Skeletal muscle satellite cell (primary cell): ENCODE data around the gene ZNF775.

ENCODE experiments used
- H3K27me3 ChIP-seq: 2 replicates; pipeline ENCODE4 v1.7.0; 2013; ENCODE audit warnings: low read length; ENCODE audit not compliant: control insufficient read depth, insufficient read depth
- H3K36me3 ChIP-seq: 2 replicates; pipeline ENCODE4 v1.7.0; 2013; ENCODE audit warnings: mild to moderate bottlenecking, control low read depth, low read length; ENCODE audit not compliant: insufficient read depth
- H3K4me1 ChIP-seq: 2 replicates; pipeline ENCODE4 v1.7.0; 2013; ENCODE audit warnings: low read length; ENCODE audit not compliant: control insufficient read depth, insufficient read depth
- H3K4me2 ChIP-seq: 2 replicates; pipeline ENCODE4 v1.7.0; 2013; ENCODE audit warnings: mild to moderate bottlenecking, low read length
- H3K4me3 ChIP-seq: 2 replicates; pipeline ENCODE4 v1.7.0; 2013; ENCODE audit warnings: low read length
- H3K9ac ChIP-seq: 2 replicates; pipeline ENCODE4 v1.7.0; 2013; ENCODE audit warnings: mild to moderate bottlenecking, low read depth, low read length, moderate library complexity
- H3K9me3 ChIP-seq: replicated peaks from 2 replicates; pipeline ENCODE4 v1.7.0; 2013; ENCODE audit warnings: mild to moderate bottlenecking, control low read depth, low read length

Gene ZNF775

DNA sequence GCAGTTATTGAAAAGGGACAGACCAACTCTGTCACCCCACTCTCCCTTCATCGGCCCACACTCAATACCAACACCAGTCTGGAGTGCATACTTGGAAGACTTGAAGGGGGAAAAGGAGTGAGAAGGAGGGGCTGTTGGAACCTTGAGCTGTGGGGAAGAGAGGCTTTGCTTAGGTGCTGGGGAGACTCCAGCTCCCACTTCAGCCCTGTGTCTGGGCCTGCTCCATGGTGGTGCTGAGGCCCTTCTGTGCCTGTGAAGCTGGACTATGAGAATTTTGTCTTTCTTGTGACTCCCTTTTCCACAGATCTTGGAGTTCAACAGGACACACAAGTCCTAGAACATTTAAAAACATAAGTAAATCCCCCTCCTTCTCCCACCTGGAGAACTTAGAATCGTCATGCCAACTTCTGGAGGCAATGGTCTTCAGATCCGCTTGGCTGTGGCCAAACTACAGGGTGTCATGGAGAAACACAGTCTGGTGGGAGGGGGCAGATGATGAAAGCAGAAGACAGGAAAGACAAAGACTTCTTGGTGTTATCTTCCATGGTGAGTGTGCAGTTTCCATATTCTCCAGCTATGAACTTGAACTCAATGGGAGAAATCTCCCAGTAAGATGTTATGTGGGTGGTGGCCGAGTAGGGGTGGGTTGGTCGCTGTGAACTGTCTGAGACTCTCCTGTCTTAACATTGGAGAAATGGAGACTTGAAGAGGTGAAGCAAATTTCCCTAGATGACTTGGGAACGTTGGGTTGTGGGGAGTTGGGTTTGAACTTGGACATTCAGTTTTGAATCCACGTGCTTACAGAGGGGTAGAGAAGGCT, 52.9 kb downstream of the ZNF775 start:
- peaks cover 10% of the 10 kb centered on the region for H3K4me1 ChIP-seq
- H3K9ac ChIP-seq, result no peak overlapping the region

DNA sequence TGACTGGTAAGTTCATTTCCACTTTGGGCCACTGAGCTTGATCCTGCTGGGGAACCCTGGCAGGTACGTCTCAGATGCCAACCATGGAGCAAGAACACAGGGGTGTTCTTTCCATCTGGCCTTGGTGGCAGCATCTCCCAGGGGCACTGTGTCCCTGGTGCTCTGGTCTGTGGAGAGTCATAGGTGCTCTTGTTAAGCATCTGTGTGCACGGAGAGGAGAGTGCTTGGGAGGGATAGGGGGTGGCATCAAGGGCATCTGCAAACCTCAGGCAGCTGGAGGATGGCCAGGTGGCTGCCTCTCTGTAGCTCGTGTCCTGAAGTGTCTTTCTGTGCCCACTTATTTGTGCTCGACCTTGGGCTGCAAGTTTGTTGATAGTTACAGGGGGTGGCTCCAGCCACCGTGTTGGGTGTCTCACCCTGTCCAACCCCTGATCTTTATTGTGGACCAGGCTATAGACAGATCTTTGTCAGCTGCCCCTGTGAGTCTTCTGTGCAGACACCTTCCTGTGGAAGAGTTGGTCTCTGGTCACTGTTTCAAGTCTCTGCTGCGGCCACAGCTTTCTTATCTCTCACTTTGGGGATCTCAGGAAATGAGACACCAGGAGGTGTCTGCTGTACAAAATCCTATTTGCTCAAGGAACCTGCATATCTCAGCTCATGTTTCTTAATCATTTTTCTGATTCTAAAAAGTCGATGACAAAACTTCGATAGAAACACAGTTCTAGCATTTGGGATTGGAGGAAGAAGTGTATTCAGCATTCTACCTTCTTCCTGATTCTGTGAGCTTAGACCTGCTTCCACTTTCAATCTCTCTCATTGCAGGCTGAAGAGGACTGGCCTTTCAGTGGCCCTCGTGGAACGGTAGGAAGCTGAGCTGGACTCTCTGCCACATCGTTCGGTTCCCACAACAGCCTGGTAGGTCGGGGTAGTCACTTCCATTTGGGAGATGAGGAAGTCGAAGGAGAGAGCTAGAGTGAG, 54.1 kb downstream of the ZNF775 start:
- H3K4me3 ChIP-seq, result no peak overlapping the region
- no peak overlapping the region for H3K9ac ChIP-seq
- H3K4me2 ChIP-seq, result no peak overlapping the region
- peaks cover 7% of the 10 kb centered on the region for H3K27me3 ChIP-seq
- H3K36me3 ChIP-seq, result no peaks in the 10 kb centered on the region
- peaks cover 10% of the 10 kb centered on the region for H3K4me1 ChIP-seq
- H3K9me3 ChIP-seq, result no peaks in the 10 kb centered on the region

More for the DNA sequence above, 52.9 kb downstream of the ZNF775 start:
- H3K36me3 ChIP-seq, result no peaks in the 10 kb centered on the region
- no peaks in the 10 kb centered on the region for H3K9me3 ChIP-seq
- H3K27me3 ChIP-seq, result peaks cover 7% of the 10 kb centered on the region
- no peak overlapping the region for H3K4me2 ChIP-seq
- H3K4me3 ChIP-seq, result no peak overlapping the region

DNA sequence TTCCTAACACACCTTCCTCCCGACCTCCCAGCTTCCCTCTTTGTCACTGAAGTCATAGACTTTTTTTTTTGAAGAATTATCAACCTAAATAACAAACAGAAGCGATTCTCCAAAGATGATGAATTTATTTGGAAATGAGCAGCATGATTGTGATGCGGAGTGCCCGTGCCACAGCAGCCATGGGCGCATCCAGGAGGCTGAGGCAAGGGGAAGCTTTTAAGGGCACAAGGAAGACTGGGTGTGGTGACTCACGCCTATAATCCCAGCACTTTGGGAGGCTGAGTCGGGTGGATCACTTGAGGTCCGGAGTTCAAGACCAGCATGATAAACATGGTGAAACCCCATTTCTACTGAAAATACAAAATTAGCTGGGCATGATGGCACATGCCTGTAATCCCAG, 55.1 kb downstream of the ZNF775 start:
- Histone ChIP-seq H3K9me3 (no peaks in the 10 kb centered on the region), H3K4me2 (no peak overlapping the region), H3K4me1 (peaks cover under 1% of the 10 kb centered on the region), H3K27me3 (peaks cover 7% of the 10 kb centered on the region), H3K36me3 (no peaks in the 10 kb centered on the region), H3K9ac (no peak overlapping the region), H3K4me3 (no peak overlapping the region)

DNA sequence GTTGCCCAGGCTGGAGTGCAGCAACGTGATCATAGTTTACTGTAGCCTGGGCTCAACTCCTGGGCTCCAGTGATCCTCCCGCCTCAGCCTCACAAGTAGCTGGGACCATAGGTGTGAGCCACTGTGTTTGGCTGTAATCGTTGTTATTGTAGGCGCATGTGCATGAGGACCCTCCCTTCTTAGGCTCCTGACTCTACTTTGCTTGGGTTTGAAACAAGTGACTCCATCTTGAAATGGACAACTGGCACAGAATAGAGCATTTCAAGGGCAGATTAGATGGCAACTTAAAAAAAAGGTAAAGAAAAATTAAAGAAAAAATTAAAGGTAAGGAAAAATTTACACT, 55.9 kb downstream of the ZNF775 start:
- Histone ChIP-seq H3K36me3 (no peaks in the 10 kb centered on the region), H3K4me2 (no peak overlapping the region), H3K4me1 (no peaks in the 10 kb centered on the region), H3K9ac (no peak overlapping the region), H3K4me3 (no peak overlapping the region), H3K27me3 (peaks cover 7% of the 10 kb centered on the region), H3K9me3 (no peaks in the 10 kb centered on the region)

DNA sequence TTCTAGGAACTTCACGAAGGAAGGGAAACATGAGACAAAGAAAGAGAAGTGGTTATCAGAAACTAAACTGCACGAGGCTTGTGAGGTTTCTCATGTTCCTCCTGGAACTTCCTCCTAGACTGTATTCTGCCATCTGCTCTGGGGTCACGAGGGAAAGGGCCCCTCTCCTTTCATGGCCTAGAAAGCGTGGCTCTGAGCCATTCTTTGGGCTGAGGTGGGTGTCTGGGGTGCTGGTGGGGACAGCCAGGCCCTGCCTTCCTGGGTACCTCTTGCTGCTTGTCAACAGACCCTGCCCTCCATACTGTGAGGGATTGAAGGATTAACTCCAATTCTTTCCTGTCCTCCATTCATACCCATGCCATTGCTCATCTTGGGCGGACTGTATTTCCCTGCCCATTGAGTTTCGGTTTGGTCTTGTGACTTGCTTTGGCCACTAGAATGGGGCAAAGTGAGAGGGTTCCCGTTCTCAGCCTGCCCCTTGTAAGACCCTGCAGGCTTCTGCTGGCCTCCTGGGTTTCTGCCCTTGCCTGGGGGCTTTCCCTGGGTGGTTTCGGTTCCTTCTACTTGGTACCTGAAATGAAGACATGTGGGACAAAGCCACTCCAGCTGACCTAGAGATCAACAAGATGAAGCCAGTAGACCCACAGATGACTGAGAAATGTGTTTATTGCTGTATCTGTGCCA, 56.4 kb downstream of the ZNF775 start:
- Histone ChIP-seq H3K27me3 (peaks cover 7% of the 10 kb centered on the region), H3K9me3 (no peaks in the 10 kb centered on the region)

DNA sequence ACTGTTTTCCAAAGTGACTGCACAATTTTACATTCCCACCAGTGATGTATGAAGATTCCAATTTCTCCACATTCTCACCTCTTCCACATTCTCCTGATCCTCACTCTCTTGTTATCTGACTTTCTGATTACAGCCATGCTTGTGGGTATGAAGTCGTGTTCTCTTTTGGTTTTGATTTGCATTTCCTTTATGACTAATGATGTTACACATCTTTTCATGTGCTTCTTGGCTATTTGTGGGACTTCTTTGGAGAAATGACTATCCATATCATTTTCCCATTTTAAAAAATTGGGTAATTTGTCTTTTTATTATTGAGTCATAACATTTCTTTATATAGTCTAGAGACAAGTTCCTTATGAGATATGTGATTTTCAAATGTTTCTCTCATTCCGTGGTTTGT, 60.8 kb downstream of the ZNF775 start:
- Histone ChIP-seq H3K9ac (no peak overlapping the region), H3K27me3 (peaks cover 4% of the 10 kb centered on the region), H3K4me2 (no peak overlapping the region), H3K4me3 (no peak overlapping the region), H3K9me3 (peaks cover 5% of the 10 kb centered on the region), H3K4me1 (no peaks in the 10 kb centered on the region), H3K36me3 (no peaks in the 10 kb centered on the region)

More for the DNA sequence above, 56.4 kb downstream of the ZNF775 start:
- Histone ChIP-seq H3K4me1 (no peaks in the 10 kb centered on the region), H3K9ac (no peak overlapping the region), H3K36me3 (no peaks in the 10 kb centered on the region), H3K4me2 (no peak overlapping the region), H3K4me3 (no peak overlapping the region)

DNA sequence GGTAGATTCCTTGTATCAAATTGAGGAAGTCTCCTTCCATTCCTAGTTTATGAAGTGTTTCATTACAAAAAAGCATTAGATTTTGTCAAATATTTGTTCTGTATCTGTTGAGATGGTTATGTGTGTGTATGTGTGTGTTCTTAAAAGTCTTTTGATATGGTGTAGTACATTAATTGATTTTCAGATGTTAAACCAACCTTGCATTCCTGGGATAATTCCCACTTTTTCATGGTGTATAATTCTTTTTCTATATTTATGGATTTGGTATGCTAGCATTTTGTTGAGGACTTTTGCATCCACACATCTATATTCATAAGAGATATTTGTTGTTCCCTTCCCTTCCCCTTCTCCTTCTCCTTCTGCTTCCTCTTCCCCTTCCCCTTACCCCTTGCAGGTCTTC, 62.4 kb downstream of the ZNF775 start:
- Histone ChIP-seq H3K4me3 (no peak overlapping the region), H3K27me3 (no peaks in the 10 kb centered on the region), H3K36me3 (no peaks in the 10 kb centered on the region), H3K4me2 (no peak overlapping the region), H3K9me3 (peaks cover 5% of the 10 kb centered on the region), H3K4me1 (no peaks in the 10 kb centered on the region), H3K9ac (no peak overlapping the region)

DNA sequence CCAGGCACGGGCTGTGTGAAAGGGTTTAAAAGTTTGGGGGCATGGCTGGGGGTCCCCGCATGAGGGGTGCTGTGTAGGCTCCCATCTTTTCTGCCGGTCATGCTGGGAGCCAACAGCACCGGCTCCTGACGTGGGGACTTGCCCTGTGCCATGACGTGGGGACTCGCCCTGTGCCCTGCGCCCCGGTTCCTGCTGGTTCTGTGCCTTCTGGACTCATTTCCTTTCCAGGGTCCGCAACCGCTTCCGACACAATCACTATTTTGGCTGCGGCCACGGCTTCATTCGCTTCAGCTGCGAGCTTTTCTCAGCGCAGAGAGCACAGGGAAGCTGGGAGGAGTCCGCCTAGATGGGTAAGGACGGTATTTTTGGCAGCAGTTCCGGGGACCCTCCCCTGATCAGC, 63.7 kb downstream of the ZNF775 start:
- no peaks in the 10 kb centered on the region for H3K36me3 ChIP-seq
- H3K9ac ChIP-seq, result no peak overlapping the region
- H3K27me3 ChIP-seq, result no peaks in the 10 kb centered on the region
- no peaks in the 10 kb centered on the region for H3K4me1 ChIP-seq
- no peak overlapping the region for H3K4me3 ChIP-seq
- H3K4me2 ChIP-seq, result no peak overlapping the region
- peaks cover 5% of the 10 kb centered on the region for H3K9me3 ChIP-seq

DNA sequence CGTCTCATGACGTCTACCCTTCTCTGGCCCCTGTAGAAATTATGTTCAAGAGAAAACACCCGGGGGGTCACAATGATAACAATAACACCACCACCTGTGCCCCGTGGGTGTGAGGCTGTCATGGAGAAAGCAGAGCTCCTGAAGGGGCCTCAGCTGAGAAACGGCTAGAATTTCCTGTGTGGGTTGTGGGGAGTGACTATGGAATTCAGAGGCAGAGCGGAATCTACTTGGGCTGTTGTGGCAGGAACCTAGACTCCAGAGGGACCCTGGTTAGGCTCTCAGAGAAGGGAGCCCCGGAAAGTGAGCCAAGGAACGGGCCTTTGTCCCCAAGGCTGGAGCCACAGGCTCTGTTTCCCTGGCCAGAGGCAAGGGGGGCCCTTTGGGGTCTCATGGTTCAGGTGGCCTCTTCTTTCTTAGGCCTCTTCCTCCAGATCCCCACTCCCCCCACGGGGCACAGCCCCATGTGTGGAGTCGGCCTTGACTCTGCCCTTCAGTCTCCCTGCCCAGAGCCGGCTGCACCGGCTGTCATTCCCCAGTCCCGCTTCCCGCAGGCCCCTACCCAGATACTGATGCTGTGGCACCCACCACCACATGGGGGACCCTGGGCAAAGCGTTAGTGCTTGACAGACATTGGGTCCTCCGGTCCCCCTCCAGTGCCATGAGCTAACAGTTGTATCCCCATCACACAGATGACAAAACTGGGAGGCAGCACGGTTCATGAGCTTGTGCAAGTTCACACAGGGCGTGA, 64.8 kb downstream of the ZNF775 start:
- Histone ChIP-seq H3K9ac (no peak overlapping the region), H3K4me1 (no peaks in the 10 kb centered on the region), H3K4me3 (no peak overlapping the region), H3K36me3 (no peaks in the 10 kb centered on the region), H3K27me3 (peaks cover 1% of the 10 kb centered on the region), H3K9me3 (peaks cover 5% of the 10 kb centered on the region), H3K4me2 (no peak overlapping the region)

DNA sequence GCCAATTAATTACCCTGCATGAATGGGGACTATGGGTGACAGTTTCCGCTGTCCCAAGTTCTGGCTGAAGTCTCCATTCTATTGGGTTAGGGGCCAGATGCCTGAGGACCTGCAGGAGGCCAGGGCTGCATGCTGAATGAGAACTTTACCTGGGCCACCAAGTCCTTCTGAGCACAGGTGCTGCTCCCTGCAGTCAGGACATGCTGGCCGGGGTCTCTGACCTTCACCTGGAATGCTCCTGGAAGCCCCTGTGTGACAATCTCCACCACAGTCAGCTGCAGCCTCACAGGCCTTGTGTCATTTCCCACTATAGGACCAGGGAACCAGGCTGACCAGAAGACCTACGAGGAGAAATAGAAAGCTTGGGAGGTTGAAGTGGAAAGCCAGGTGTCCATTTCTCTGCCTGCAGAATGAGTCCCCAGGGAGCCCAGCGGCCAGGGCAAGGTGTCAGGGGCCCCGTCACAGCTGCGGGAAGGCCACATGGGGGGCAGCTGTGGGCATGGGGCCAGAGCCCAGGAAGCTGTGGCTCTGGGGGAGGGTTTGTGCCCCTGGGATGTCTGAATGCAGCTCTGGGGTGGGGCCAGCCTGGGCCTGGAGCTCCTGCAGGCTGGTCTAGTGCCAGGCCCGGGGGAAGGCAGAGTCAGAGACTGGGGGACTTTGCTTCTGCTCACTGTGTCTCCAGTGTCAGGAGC, 65.7 kb downstream of the ZNF775 start:
- Histone ChIP-seq H3K36me3 (no peaks in the 10 kb centered on the region), H3K4me1 (no peaks in the 10 kb centered on the region), H3K27me3 (peaks cover 8% of the 10 kb centered on the region), H3K9ac (no peak overlapping the region), H3K9me3 (peaks cover 5% of the 10 kb centered on the region), H3K4me3 (no peak overlapping the region), H3K4me2 (no peak overlapping the region)
